Mesodermal cell (in vitro differentiated cells): ENCODE results near the gene ABI3BP.

Source experiments
- H3K27ac ChIP-seq: 2 replicates; pipeline ENCODE4 v1.7.0; 2013; ENCODE audit warnings: mild to moderate bottlenecking, low read depth, low read length, moderate library complexity; ENCODE audit not compliant: severe bottlenecking
- H3K36me3 ChIP-seq: 2 replicates; pipeline ENCODE4 v1.7.1; 2013; ENCODE audit warnings: mild to moderate bottlenecking, low read length, moderate library complexity; ENCODE audit not compliant: control insufficient read depth, insufficient read depth
- H3K4me1 ChIP-seq: one replicate; pipeline ENCODE4 v1.7.1; 2013; ENCODE audit warnings: mild to moderate bottlenecking, low read length; ENCODE audit not compliant: insufficient read depth, control insufficient read depth, poor library complexity, severe bottlenecking
- H3K4me3 ChIP-seq: 2 replicates; pipeline ENCODE4 v1.7.0; 2013; ENCODE audit warnings: low read length, control low read depth, mild to moderate bottlenecking; ENCODE audit not compliant: insufficient read depth, poor library complexity, severe bottlenecking; ENCODE audit errors: extremely low read depth
- H3K9me3 ChIP-seq: 2 replicates; pipeline ENCODE4 v1.7.1; 2013; ENCODE audit warnings: mild to moderate bottlenecking, low read length, moderate library complexity; ENCODE audit not compliant: control insufficient read depth
- WGBS, 2 experiments: methylation state at CpG; one replicate each; pipeline ENCODE4 v1.1.5; 2013; ENCODE audit warnings: missing lambda C conversion rate in 2 of 2; ENCODE audit not compliant: insufficient coverage in 2 of 2; 5-methylcytosine and 5-hydroxymethylcytosine counted together

The ABI3BP gene

GRCh38 chr3:100710261-100710968 lies 282.8 kb downstream of the ABI3BP start:
- H3K36me3 ChIP-seq: peaks cover 36% of the 10 kb centered on the region
- WGBS, 2 experiments: 27 to 40% methylated on average over 6 to 7 of the region's 8 CpGs
- H3K4me1 ChIP-seq: peaks cover 4% of the 10 kb centered on the region
- peak overlapping the region; percentile 99 for H3K27ac ChIP-seq
- no peaks in the 10 kb centered on the region for H3K9me3 ChIP-seq
- peak overlapping the region; percentile 67 for H3K4me3 ChIP-seq

- WGBS, 2 experiments: 0 to 1% methylated on average over 10 to 12 of the region's 23 CpGs
These were observed 283.4 kb downstream of the ABI3BP start for GRCh38 chr3:100709842-100710260.

GRCh38 chr3:100708989-100709841 lies 284.0 kb downstream of the ABI3BP start, which contains the start of gene TFG:
TSS of gene TFG (plus strand) at chr3:100709494. CDS start at chr3:100713686, 4,192 bp downstream.
- Histone ChIP-seq H3K4me3 (peak within 1 kb of the TSS; percentile 67), H3K36me3 (peaks cover 26% of the 10 kb centered on the region), H3K4me1 (peaks cover 4% of the 10 kb centered on the region), H3K9me3 (no peaks in the 10 kb centered on the region), H3K27ac (peak within 1 kb of the TSS; percentile 99)
- 0 to 3% methylated on average over 40 to 53 of the region's 76 CpGs for WGBS, 2 experiments

More at GRCh38 chr3:100709842-100710260, 283.4 kb downstream of the ABI3BP start:
- peak overlapping the region; percentile 99 for H3K27ac ChIP-seq
- no peaks in the 10 kb centered on the region for H3K9me3 ChIP-seq
- H3K36me3 ChIP-seq: peaks cover 31% of the 10 kb centered on the region
- peak overlapping the region; percentile 67 for H3K4me3 ChIP-seq
- H3K4me1 ChIP-seq: peaks cover 4% of the 10 kb centered on the region

- 100% methylated on average over 1 of the region's 3 CpGs; no CpG with 5 or more reads in 1 of the 2 experiments for WGBS, 2 experiments
- peaks cover 4% of the 10 kb centered on the region for H3K4me1 ChIP-seq
- peaks cover 20% of the 10 kb centered on the region for H3K36me3 ChIP-seq
- peak overlapping the region; percentile 67 for H3K4me3 ChIP-seq
- H3K27ac ChIP-seq: peak overlapping the region; percentile 99
- H3K9me3 ChIP-seq: no peaks in the 10 kb centered on the region
These were observed 284.6 kb downstream of the ABI3BP start for GRCh38 chr3:100708644-100708988.

GRCh38 chr3:100706365-100706764 lies 286.9 kb downstream of the ABI3BP start:
- H3K9me3 ChIP-seq: no peaks in the 10 kb centered on the region
- no peak overlapping the region for H3K4me3 ChIP-seq
- H3K27ac ChIP-seq: no peak overlapping the region
- peaks cover 7% of the 10 kb centered on the region for H3K36me3 ChIP-seq
- peaks cover 2% of the 10 kb centered on the region for H3K4me1 ChIP-seq
- 60% methylated on average over 1 of the region's 3 CpGs; no CpG with 5 or more reads in 1 of the 2 experiments for WGBS, 2 experiments

- 85 to 100% methylated on average over 2 to 4 of the region's 4 CpGs for WGBS, 2 experiments
- Histone ChIP-seq H3K4me3 (no peak overlapping the region), H3K4me1 (no peaks in the 10 kb centered on the region), H3K36me3 (no peaks in the 10 kb centered on the region), H3K9me3 (no peaks in the 10 kb centered on the region), H3K27ac (no peak overlapping the region)
These were observed 289.4 kb downstream of the ABI3BP start for GRCh38 chr3:100703865-100704264.

- Histone ChIP-seq H3K36me3 (no peaks in the 10 kb centered on the region), H3K27ac (no peak overlapping the region), H3K4me3 (no peak overlapping the region), H3K9me3 (no peaks in the 10 kb centered on the region), H3K4me1 (no peaks in the 10 kb centered on the region)
- WGBS, 2 experiments: 90% methylated on average over 2 of the region's 5 CpGs; no CpG with 5 or more reads in 1 of the 2 experiments
These were observed 290.3 kb downstream of the ABI3BP start for GRCh38 chr3:100702980-100703345.

- Histone ChIP-seq H3K4me3 (no peak overlapping the region), H3K36me3 (no peaks in the 10 kb centered on the region), H3K9me3 (no peaks in the 10 kb centered on the region), H3K27ac (no peak overlapping the region), H3K4me1 (no peaks in the 10 kb centered on the region)
- WGBS, 2 experiments: 90 to 100% methylated on average over 2 to 3 of the region's 4 CpGs
These were observed 290.9 kb downstream of the ABI3BP start for GRCh38 chr3:100702082-100702979.

- Histone ChIP-seq H3K27ac (no peak overlapping the region), H3K4me1 (no peaks in the 10 kb centered on the region), H3K36me3 (no peaks in the 10 kb centered on the region), H3K4me3 (no peak overlapping the region), H3K9me3 (no peaks in the 10 kb centered on the region)
- whole genome bisulfite sequencing, 2 experiments: no CpG with 5 or more reads among the region's 5 CpGs
These were observed 292.5 kb downstream of the ABI3BP start for GRCh38 chr3:100700708-100701107.
